8988T (cell line): Measurements from ENCODE around the gene UBE2U.
"Not testable (repeated sequence)": the region's sequence is repeated elsewhere in the genome, so short reads cannot be mapped to it uniquely, and the experiment has no call there.

Experiments used
- DNase-seq: peaks from one replicate; pipeline ENCODE4 v3.0.0; 2011

Gene UBE2U

DNA sequence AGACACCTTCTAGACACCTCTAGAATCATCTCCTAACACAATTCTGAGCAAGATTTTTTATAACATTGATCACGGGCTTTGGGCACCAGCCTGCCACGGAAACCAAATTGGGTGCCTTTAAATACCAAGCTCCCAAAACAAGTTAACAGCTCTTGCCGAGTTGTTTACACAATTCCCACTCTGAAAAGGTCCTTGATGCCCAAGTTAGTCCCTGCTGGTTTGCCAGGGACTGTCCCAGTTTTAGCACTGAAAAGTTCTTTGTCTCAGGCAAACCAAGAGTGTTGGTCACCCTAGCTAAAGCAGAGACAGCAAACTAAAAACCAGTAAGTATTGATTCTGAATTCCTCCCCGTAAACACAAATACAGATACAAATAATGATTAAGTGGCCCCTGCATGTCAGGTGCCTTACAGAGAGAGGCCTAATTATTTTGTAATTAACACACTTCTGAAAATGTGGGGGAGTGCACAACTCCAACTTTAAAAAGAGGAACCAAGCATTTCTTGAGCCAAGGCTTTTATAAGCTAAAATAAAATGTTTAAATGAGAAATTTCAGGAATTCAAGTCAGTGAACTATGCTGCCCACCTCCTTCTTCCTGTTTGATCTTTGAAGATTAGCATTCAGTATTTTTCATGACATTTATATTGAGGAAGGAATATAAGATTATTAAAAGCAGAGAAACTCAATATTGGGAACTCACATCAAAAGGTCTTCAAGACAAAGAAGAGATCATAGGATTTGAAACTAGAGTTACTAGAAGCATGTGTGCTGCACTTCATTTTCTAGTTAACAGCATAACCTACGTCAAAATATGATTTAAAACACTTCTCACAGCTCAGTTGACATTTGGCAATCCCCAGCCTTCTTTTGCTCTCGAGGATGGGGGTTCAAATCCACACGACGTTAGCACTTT is 9.0 kb upstream of the UBE2U start:
- no peak for DNase-seq

DNA sequence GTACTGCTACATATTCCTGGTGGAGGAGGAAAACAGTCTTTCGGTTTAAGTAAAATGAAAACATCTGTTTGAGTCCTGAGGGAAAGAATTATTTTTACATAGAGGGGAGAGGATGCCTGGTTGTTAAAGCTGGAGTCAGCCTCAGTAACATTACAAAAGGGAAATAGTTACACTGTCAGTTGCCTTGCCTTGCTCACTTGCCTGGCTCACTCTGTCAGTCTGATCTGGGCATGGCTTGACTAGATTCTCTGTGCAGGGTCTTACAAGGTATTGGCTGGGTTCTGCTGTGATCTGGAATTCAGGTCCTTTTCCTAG is 8.4 kb upstream of the UBE2U start:
- no peak for DNase-seq

DNA sequence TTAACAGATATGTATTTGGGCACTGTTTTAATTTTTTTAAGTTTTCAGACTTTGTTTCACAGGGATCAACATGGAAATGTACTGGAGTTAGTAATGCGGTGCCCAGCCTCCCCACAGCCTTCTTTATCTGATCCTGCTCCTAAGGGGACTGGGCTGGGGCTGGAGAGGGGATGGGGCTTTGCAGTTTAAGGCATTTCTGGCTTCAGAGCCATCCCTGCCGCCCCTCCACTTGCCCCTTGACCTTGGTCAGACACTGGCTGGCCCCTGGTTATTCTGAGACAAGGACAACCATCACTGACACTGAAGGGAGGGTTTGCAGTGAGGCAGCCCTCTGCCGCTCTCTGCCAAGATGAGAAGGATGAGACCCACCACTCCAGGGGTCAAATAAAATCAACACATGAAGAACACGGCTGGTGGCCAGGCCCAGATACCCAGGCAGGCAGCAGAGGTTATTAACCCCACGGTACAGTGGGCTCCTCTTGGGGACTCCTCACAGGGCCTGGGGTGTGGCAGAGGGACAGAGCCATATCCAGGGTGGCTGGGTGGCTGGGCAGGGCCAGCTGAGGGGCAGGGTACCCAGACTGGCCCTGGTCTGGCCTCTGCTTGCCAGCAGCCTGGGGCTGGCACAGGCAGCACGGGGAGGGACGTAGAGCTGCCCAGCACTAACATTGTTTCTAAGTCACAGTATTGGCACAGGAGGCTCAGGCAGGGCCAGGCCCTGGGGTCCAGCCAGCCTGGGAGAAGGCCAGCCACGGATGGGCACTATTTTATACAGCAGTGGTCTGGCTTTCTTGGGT is 7.2 kb upstream of the UBE2U start:
- no peak for DNase-seq

DNA sequence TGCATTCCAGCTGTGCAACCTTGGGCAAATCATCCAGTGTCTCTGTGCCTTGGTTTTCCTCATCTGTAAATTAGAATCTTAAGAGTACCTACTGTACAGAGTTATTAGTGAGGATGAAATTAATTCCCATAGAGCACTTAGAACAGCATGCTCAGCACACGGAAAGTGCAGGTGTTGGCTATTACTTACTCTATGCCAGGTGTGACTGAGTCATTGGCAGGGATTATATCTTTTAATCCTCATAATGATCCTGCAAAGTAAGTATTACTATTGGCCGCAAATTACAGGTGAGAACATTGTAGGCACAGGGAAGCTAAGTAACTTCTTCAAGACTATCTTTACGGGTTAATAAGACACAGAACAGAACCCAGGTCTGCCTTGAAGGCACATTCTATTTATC is 6.3 kb upstream of the UBE2U start:
- DNase-seq: no peak

DNA sequence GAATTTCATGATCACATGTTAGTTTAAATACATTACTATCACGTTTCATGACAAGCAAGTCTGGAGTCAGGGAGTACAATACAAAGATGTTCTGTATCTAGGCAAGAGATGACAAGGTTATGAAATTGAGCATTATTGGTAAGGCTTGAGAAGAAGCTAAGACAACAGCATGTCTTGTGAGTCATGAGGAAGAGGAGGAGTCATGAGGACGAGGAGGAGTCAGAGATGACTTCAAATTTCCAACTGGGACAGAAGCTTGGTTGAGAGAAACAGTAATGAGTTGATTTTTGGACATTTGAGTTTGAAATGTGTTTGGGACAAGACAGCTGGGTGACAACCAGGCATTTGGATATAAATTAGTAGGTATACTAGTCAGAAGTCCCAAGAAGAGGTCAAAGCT is 4.3 kb upstream of the UBE2U start:
- DNase-seq: no peak

DNA sequence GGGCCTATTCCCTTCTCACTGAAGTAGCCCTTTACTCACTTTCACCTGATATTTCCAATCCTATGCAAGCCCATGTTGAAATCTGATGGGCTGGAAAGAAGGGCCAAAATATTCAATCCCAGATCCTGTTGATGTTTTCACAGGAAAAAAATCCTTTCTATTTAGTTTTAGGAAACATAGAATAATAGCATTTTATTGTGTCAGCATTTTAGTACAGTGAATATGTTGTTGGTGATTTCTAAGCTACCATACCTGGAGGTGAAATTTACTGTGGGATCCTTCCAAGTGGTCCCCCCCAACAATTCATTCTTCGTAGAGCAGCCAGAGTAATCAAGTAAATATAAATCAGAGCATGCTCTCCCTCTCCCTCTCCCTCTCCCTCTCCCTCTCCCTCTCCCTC is 3.4 kb upstream of the UBE2U start:
- no peak for DNase-seq

DNA sequence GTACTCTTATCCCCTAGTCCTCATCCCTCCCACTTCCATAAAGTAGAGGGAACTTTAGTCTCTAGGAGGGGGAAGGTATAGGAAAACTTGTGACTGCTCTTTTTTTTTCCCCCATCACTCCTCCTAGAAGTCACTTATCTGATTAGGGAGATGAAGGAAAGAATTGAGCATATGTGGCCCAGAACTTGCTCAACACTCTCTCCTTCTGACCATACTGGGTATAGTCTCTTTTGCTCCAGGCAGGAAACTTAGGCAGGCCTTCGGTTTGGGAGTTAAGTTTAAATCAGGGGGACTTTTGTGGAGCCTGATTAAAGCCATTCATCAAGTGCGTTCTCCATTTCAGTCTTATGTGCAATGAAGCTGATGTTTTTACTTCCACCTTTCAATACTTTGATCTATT is 5.8 kb downstream of the UBE2U start:
- DNase-seq: no peak

DNA sequence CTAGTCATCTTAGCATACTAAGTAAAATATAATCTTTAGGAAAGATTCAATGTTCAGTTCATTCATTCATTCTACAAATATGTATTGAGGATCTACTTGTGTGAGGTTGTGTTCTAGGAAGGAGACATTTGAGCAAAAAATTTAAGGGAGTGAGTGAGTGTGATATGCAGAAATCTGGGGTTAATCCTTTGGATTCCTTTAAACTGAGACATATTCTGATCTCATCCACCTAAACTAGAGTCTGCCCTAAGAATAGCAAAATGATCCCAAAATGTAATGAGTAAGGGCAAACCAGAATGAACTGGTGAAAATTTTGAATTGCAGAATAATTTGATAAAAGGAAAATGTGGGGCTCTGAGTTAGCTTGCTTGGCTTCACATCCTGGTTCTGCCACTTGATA is 8.6 kb downstream of the UBE2U start:
- no peak for DNase-seq

DNA sequence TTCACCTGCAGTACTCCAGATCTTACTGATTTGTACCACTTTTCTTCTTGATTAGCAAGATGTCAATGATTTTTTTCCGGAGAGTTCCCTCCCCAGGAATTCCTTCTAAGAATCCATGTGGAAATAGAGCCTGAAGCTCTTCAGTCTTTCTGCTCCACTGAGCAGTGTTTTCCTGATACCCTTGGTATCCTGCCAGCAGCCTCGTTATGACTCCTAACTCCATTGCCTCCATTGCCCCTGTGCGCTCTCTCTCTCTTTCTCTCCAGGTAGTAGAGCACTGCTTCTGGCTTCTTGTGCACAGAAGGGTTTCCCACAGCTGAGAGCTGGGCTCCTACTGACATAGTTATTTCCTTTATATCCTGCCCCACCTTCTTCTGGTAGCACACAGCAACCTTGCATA is 12.2 kb downstream of the UBE2U start:
- no peak for DNase-seq

DNA sequence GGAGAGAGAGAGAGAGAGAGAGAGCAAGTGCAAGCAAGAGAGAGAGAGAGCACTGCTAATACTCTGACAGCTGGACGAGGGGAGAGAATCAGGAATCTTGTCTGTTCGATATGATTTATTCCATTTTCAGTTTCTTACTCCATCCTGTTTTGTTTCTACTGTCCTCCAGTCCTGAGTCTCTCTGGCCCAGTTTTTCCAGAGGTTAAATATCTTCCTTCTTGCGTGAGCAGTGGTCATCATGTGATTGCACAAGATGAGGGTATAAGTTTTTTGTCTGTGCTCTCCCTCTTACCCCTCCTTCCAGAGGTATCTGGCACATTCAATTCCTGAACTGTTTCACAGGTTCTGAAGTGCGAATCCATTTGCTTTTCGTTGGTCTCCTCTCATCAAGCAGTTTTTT is 16.8 kb downstream of the UBE2U start:
- no peak for DNase-seq

DNA sequence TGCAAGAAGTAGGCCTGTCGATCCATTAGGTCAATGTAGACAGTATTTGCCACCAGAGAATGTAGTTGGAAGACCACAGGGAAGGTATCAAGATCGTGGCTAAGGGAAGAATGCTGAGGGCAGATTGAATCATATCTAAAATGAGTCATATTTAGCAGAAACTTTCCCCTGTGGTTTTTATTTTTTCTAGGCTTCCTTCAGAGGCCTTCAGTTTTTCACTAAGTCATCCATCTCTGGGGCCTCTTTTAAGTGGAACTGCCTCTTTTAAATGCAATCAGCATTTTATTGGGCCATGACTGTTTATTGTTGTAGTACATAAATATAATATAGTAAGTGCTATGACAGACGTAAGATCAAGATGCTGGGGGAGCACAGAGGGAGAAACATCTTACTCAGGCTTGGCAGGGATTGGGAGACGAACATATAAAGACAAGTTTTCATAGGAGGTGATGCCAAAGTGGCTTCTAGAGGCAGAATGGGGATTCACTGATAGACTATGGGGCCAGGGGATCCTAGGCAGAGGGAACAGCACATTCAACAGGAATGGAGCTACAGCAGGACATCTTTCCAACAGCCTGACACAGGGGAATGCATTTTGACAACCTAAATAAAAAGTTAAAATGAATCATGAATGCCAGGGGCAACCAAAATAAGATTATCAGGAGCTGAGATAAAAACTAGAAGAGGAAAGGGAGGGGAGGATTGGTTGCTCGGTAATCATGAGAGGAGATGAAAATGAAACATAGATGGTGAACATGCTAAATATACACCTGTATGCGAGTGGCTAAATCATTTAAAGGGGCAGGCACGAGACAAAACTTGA is 20.1 kb downstream of the UBE2U start:
- no peak for DNase-seq

DNA sequence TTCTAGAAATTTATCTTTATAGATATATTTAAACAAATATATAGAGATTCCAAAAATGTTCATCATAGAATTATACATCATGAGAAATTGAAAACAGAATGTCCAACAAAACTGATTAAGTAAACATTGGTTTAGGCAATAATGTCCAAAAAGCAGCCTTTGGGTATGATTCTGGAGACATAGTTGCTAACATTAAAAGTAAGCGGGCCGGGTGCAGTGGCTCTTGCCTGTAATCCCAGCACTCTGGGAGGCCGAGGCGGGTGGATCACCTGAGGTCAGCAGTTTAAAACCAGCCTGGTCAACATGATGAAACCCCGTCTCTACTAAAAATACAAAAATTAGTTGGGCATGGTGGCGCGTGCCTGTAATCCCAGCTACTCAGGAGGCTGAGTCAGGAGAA is 20.8 kb downstream of the UBE2U start:
- not testable (repeated sequence) for DNase-seq

DNA sequence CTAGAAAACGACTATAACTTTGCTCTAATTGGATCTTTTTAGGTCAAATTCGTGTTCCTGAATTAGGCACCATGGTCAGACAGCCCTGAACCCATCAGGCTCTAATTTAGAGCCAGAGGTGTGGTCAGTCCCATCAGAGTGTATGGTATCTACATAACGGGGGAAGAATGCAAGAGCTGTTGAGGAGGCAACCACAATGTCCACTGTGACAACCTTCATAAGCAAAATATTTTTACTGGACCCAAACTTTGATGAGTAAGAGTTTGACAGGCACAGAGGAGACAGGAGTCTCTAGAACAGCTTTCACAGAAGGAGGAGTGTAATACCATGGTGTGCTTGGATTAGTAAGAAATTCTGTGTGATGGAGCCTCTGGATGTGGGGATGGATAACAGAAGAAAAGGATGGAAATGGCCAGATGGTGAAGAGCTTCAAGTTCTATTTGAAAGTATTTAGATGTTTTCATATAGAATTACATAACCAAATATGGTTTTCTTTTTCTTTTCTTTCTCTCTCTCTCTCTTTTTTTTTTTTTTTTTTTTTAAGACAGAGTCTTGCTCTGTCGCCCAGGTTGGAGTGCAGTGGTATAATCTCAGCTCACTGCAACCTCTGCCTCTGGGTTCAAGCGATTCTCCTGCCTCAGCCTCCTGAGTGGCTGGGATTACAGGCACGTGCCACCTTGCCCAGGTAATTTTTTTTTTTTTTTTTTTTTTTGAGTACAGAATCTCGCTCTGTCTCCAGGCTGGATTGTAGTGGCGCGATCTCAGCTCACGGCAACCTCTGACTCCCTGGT is 24.9 kb downstream of the UBE2U start:
- no peak for DNase-seq

DNA sequence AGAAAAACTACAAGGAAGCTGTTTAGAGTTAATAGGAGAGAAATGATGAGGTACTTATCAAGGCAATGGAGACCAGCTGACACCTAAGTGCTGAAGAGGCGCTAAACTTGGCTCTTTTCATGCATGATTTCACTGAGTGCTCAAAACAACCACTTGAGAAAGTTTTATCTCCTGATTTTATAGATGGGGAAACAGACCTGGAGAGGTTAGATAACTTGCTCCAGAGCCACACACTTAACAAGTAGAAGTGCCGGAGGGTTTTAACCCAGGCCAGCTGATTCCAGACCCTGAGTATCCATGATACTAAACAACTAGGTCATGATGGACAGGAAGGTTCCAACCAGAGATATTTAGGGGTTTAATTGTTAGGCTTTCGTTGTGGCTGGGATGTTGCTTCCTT is 25.9 kb downstream of the UBE2U start:
- DNase-seq: no peak

DNA sequence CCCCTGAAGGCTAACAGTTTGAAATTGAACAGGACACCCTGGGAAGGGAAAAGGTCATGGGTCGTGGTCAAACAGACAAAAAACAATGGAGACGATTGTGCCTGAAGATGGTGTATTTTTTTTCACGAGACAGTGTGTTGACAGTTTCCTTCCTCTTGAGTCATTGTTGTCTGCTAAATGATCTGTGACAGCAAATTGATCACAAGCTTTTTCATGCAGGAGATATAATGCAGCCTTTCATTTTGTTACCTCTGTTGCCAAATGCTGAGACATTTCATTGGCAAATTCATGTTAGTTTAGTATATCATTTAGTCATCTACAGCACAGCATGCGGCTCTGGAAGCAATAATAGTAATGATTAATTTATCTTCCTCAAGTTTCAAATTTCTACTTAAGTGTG is 27.7 kb downstream of the UBE2U start:
- DNase-seq: no peak

DNA sequence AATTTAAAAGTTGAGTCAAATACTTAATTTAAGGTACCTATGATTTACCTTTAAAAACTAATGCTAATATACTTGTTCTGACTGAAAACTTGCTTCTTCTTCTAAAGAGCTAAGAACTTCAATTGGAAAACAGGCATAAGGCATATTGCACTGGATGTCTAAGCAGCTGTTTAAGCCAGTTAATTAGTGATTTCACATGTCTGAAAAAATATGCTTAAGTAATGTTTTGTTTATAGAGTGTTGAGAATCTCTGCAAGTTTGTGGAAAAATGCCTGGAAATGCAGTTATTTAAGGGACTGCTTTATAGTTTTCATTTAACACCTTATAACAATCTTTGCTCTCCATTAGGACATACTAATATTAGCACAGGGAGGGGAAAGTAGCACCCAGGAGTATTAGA is 28.2 kb downstream of the UBE2U start:
- DNase-seq: no peak

DNA sequence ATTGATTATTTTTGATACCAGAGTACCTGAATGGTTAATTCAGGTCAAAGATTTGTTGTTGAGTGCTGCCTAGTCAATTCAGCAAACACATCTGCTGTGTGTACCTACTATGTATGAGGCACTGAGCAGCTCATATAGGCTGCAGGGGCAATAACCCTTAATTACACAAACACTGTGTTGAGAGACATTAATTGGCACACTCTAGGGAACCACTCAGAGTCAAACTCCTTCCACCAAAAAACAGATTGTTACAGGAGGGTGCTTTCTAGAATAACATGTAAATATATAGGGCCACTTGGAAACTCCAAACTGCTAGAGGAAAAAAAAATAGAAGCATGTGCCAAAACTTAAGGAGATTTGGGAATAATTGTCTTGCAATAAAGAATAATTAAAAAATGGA is 31.3 kb downstream of the UBE2U start:
- no peak for DNase-seq

DNA sequence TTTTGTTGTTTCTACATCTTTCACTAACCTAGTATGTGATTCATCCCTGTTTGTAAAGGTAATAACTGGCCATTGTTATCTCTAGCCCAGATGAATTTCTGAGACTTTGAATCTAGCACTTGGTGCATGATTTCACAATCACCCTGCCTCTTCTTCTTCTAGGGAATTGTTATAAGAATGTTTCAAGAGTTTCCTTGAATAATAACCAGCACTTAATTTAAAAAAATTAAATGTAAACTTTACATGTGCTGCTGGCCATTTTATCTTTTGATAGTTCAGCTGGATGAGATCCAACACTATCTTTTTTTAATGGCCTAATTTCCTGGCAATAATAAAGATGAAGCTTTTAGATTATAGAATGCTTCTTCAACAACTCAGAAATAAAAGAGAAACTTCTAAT is 31.8 kb downstream of the UBE2U start:
- DNase-seq: no peak

DNA sequence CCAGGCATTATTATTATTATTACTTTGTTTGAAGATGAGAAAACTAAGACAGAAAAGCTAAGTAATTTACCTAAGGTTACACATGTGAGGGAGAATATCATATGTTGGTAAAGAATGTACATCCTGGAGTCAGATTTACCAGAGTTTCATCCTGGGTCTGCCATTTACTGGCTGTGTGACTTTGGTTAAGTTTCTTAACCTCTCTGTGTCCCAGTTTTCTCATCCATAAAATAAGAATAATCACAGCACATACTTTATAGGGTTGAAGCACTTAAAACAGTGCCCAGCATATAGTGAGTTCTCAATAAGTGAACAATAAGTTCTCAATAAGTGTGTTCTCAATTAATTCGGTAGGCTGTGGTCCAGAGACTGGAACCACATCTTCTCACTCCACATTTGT is 32.5 kb downstream of the UBE2U start:
- DNase-seq: no peak

DNA sequence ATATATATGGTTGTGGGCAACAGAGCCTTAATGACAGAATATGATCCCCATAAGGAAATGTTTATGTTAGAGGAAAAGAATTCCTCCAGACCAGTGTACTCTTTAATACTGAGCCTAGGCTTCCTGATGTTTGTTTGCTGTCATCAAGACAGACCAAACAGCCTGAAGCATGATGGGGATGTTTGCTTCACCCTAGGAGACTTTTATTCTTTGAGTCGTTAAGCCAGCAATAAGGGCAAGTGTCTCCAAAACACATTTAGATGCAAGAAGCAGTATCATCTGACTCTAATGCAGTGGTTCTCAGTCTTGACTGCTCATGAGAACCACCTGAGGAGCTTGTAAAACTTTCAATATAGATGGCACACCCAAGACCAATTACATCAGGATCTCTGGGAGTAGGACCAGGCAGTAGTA is 33.1 kb downstream of the UBE2U start:
- no peak for DNase-seq

DNA sequence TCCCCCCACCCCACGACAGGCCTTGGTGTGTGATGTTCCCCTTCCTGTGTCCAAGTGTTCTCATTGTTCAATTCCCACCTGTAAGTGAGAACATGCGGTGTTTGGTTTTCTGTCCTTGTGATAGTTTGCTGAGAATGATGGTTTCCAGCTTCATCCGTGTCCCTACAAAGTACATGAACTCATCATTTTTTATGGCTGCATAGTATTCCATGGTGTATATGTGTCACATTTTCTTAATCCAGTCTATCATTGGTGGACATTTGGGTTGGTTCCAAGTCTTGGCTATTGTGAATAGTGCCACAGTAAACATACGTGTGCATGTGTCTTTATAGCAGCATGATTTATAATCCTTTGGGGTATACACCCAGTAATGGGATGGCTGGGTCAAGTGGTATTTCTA is 36.1 kb downstream of the UBE2U start:
- DNase-seq: not testable (repeated sequence)

DNA sequence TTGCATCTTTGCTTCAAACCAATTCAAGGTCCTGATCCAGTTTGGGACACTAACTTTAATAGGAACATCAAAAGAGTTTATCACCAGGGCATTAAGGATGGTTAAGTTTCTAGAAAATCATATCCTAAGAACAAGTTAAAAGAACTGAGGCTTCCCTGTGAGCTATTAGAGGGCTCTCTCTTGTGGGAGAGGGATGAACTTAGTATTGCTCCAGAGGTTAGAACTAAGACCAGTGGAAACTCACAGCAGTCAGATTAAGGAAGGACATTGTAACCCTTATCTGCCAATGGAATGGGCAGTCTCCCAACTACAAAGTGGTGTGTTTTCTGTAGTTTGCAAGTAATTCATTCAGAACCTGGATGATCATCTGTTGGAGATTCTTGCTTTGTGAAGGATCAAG is 36.8 kb downstream of the UBE2U start:
- DNase-seq: no peak

DNA sequence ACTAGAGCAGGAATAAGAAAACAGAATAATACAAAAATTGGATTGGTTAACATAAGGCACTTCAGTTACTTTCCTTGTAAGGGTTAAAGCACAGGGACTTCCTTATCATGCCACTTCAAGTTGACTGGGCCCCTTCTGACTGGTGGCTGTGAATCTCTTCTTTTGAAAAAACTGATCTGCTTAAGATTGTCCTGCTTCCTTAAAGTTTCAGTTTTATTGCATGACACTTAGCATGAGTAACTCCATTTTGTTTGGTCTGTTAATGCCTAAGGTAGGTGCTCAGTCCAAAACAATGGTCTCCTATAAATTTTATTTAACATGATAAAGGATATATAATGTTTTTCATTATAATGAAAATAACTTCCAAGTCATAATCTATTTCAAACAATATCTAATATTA is 37.6 kb downstream of the UBE2U start:
- no peak for DNase-seq
